Measurements from ENCODE around the gene CACNA2D4.

- TF ChIP-seq POLR2A (IDR thresholded peaks at IDR 0.05; ENCODE audit: low read depth) (no peak), POLR2AphosphoS5 (IDR thresholded peaks at IDR 0.05) (no peak)
- TF ChIP-seq, protein P1, sequence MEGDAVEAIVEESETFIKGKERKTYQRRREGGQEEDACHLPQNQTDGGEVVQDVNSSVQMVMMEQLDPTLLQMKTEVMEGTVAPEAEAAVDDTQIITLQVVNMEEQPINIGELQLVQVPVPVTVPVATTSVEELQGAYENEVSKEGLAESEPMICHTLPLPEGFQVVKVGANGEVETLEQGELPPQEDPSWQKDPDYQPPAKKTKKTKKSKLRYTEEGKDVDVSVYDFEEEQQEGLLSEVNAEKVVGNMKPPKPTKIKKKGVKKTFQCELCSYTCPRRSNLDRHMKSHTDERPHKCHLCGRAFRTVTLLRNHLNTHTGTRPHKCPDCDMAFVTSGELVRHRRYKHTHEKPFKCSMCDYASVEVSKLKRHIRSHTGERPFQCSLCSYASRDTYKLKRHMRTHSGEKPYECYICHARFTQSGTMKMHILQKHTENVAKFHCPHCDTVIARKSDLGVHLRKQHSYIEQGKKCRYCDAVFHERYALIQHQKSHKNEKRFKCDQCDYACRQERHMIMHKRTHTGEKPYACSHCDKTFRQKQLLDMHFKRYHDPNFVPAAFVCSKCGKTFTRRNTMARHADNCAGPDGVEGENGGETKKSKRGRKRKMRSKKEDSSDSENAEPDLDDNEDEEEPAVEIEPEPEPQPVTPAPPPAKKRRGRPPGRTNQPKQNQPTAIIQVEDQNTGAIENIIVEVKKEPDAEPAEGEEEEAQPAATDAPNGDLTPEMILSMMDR (IDR thresholded peaks at IDR 0.05): no peak
These were observed 108.1 kb downstream of the CACNA2D4 start for GRCh38 chr12:1810201-1810930.

All from esophagus muscularis mucosa (tissue), 3 donors.